Kidney (tissue), 14 donors: ENCODE data around the gene THAP4. TPM values are rescaled to one million over a fixed set of nuclear protein-coding genes. Genes with fewer than 3 reads are reported as not detected.
A peak's percentile ranks its signal among the peaks of the same experiment; 100 is the strongest.

Experiments used
- DNase-seq, 5 donors: peaks; one replicate each; pipeline ENCODE4 v3.0.0-alpha.2; 2013 to 2020
- FAIRE-seq: peaks from 2 replicates; lab custom pipeline; 2012; peaks lifted over from hg19 to GRCh38; lab: Jason Lieb, UNC
- H3K27ac ChIP-seq, 2 donors: one replicate each; pipeline ENCODE4 v1.7.0; 2013; ENCODE audit warnings: low read depth in 2 of 2, low read length in 2 of 2, inconsistent platforms in 1 of 2
- H3K27me3 ChIP-seq: one replicate; pipeline ENCODE4 v1.7.1; 2013; ENCODE audit warnings: low read length, inconsistent platforms; ENCODE audit not compliant: control insufficient read depth, insufficient read depth
- H3K36me3 ChIP-seq, 3 donors: one replicate each; pipeline versions ENCODE4 v1.7.0 to v1.7.1; 2013; ENCODE audit warnings: low read length in 3 of 3, control low read depth in 1 of 3, inconsistent platforms in 1 of 3; ENCODE audit not compliant: insufficient read depth in 3 of 3, control insufficient read depth in 2 of 3
- H3K4me1 ChIP-seq, 3 donors: one replicate each; pipeline versions ENCODE4 v1.7.0 to v1.7.1; 2013; ENCODE audit warnings: low read length in 3 of 3, inconsistent platforms in 1 of 3, low read depth in 1 of 3; ENCODE audit not compliant: control insufficient read depth in 2 of 3, insufficient read depth in 2 of 3
- H3K4me3 ChIP-seq, 3 donors: one replicate each; pipeline versions ENCODE4 v1.7.0 to v1.8.1; 2013; ENCODE audit warnings: low read length in 3 of 3, control low read depth in 1 of 3, inconsistent platforms in 1 of 3
- H3K9ac ChIP-seq, 3 donors: one replicate each; pipeline versions ENCODE4 v1.7.0 to v1.7.1; 2013; ENCODE audit warnings: low read length in 3 of 3, control low read depth in 1 of 3, inconsistent platforms in 1 of 3
- H3K9me3 ChIP-seq, 3 donors: one replicate each; pipeline versions ENCODE4 v1.7.0 to v1.7.1; 2013; ENCODE audit warnings: low read length in 3 of 3, control low read depth in 1 of 3, inconsistent platforms in 1 of 3; ENCODE audit not compliant: control insufficient read depth in 2 of 3, insufficient read depth in 1 of 3
- intact Hi-C: fragments of 100-400 bp; cut with DNase I; formaldehyde crosslinking; loops from one replicate; pipeline ENCODE4 v1.11.1; 2022
- polyA plus RNA-seq: library from polyadenylated mRNA; stranded (reverse); fragments of 350-450 nt; fragmentation: Illumina TruSeq; extraction: RNeasy Lipid Tissue Mini Kit (QIAGEN cat#74804); gene quantifications from one replicate; pipeline ENCODE4 v1.2.3, GENCODE V29; 2014; ENCODE audit warnings: low read depth, low replicate concordance; ENCODE audit not compliant: insufficient read depth
- total RNA-seq: library from RNA; stranded (reverse); fragmentation: NEBNext Ultra II Directional; extraction: Animal tissue kit (Norgen Biotek cat#: 25700); gene quantifications from one replicate; pipeline ENCODE4 v1.2.1, GENCODE V29; 2021
- TF ChIP-seq, protein P1 (sequence below): IDR thresholded peaks from 3 replicates; pipeline ENCODE4 v1.5.1; 2012; ENCODE audit warnings: mild to moderate bottlenecking, moderate library complexity, borderline replicate concordance; ENCODE audit not compliant: insufficient read depth; ENCODE audit errors: extremely low read depth
- donor health status: control.
- donor health status: control.
- donor health status: control.
- donor health status: control.
- donor health status: control.
- donor health status: DM: yes; HTN: yes; CAD: no.
- donor health status: Normal renal cell carcinoma (clear cell type).

Gene THAP4
- total and polyA plus RNA-seq, 2 donors from 2014 or later: 68.0 to 184 TPM

DNA sequence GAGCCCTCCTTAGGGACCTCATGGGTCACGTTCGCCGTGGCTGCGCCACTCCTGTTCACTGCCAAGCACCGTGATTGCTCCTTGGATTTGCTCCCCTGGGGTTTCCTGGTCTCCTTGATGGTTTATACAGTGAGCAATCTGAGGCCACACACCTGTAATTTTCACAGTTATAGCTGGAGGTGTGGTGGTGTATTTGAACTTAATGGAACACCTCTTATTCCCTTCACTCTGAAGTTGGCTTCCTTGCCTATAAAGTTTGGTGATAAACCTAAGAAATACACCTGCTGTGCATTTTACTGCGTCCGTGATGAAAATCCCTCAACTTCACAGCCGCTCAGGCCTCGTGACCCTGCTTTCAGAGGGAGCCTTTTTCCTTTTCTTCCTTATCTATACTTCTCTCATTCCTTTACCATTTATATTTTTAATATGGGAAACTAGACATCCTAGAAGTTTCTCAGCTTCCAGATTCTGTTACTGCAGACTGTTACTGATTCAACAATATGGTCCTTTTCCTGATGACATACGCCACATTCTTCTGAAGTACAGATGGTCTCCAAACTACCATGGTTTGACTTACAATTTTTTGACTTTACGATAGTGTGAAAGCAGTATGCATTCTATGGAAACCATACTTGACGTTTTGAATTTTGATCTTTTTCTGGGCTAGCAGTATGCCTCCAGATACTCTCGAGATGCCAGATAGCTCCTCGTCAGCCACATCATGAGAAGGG lies 9.1 kb upstream of the THAP4 start:
- FAIRE-seq: no peak
- intact Hi-C loops: no loop called here

DNA sequence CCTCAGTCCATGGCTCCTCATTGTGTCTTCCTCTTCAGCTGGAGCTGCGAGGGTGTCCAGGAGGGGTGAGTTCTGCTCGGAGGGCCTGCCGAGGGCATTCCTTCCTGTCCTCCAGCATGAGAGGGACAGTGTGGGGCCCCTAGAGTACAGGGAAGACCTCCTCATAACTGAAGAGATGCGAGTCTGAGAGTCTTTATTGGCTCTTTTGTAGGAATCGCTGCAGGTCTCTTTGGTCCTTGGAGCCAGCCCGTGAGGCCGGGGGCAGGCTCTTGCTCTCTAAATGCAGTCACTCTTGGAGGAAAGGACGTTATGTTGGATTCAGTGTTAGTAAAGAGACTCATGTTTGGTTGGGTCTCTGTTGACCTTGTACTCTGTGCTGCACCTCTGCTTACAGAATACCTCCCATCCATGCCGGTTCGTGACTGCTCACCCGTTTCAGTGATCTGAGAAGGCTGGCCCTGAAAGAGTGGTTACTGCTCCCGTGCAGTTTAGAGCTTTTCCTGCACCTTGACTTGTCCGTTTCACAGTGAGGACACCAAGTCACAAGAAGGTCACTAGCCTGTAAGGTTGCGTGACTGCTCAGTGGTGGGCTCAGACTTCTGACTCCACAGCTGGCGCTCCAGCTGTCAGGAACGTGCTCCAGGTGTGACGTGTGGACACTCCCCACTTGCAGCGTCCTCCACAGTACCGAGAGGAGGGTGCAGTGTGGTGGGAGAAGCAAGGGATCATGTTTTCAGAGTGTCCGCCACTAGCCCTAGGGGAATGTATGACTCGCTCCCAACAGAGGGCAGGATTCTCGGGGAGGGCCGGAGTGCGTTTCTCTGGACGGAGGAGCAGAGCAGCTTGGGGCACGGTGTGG lies 8.3 kb upstream of the THAP4 start:
- Histone ChIP-seq H3K4me1 (peaks cover 0 to 13% (median 9%) of the 10 kb centered on the region in 3 donors), H3K36me3 (peaks cover 0 to 2% (median 0%) of the 10 kb centered on the region in 3 donors), H3K4me3 (peak overlapping the region in 1 of 3 donors; percentile 3), H3K9ac (no peak overlapping the region), H3K27ac (no peak overlapping the region), H3K9me3 (no peaks in the 10 kb centered on the region), H3K27me3 (no peaks in the 10 kb centered on the region)
- no peak for FAIRE-seq
- TF ChIP-seq, protein P1, sequence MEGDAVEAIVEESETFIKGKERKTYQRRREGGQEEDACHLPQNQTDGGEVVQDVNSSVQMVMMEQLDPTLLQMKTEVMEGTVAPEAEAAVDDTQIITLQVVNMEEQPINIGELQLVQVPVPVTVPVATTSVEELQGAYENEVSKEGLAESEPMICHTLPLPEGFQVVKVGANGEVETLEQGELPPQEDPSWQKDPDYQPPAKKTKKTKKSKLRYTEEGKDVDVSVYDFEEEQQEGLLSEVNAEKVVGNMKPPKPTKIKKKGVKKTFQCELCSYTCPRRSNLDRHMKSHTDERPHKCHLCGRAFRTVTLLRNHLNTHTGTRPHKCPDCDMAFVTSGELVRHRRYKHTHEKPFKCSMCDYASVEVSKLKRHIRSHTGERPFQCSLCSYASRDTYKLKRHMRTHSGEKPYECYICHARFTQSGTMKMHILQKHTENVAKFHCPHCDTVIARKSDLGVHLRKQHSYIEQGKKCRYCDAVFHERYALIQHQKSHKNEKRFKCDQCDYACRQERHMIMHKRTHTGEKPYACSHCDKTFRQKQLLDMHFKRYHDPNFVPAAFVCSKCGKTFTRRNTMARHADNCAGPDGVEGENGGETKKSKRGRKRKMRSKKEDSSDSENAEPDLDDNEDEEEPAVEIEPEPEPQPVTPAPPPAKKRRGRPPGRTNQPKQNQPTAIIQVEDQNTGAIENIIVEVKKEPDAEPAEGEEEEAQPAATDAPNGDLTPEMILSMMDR: no peak
- intact Hi-C loops: no loop called here
- peak in 4 of 5 donors; percentile 29 to 48 (median 40) for DNase-seq

More for the DNA sequence above, 9.1 kb upstream of the THAP4 start:
- Histone ChIP-seq H3K9me3 (no peaks in the 10 kb centered on the region), H3K9ac (no peak overlapping the region), H3K27ac (no peak overlapping the region), H3K4me1 (peaks cover 0 to 12% (median 9%) of the 10 kb centered on the region in 3 donors), H3K36me3 (peaks cover 0 to 2% (median under 1%) of the 10 kb centered on the region in 3 donors), H3K4me3 (no peak overlapping the region), H3K27me3 (no peaks in the 10 kb centered on the region)
- no peak for DNase-seq
- TF ChIP-seq, protein P1: no peak

DNA sequence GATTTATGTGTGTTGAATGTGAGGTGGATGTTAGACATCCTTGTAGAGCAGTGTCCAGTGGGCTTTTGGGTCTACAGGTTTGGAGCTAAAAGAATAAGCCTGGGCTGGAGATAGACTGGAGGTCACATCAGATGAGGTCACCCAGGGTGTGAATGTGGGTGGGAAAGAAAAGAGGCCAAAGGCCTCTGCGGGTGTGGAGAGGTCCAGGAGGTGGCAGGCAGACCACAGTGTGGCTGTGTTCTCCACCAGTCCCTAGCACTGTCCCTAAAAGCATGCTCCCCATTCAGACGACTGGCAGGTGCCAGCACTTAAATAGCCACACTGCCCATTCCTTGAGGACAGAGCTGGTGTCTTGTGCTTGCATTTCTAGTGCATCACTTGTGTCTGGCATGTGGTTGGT lies 4.7 kb upstream of the THAP4 start:
- TF ChIP-seq, protein P1: no peak
- no peak overlapping the region for H3K4me3 ChIP-seq
- H3K36me3 ChIP-seq: peaks cover 0 to 7% (median 2%) of the 10 kb centered on the region in 3 donors
- H3K9me3 ChIP-seq: peaks cover 0 to 7% (median 0%) of the 10 kb centered on the region in 3 donors
- DNase-seq (peak in 1 of 5 donors; percentile 26), FAIRE-seq (no peak)
- intact Hi-C loops: no loop called here
- no peak overlapping the region for H3K9ac ChIP-seq
- peaks cover 3 to 16% (median 5%) of the 10 kb centered on the region in 3 donors for H3K4me1 ChIP-seq
- H3K27me3 ChIP-seq: no peaks in the 10 kb centered on the region
- H3K27ac ChIP-seq: no peak overlapping the region
